NOMO-1 treated with DMSO at 0.1 percent for 48 hours (cell line): ENCODE measurements around the gene CYP1A2.
"Not testable (repeated sequence)": the region's sequence is repeated elsewhere in the genome, so short reads cannot be mapped to it uniquely, and the experiment has no call there.

Experiments
- DNase-seq: peaks from one replicate; lab custom pipeline; 2025; ENCODE audit not compliant: unreplicated experiment; lab: John Stamatoyannopoulos, UW

Gene CYP1A2

GRCh38 chr15:74748322-74748946 is at the start of gene CYP1A2:
Gene CYP1A2, plus strand, starts transcription at chr15:74748845. Its CDS starts 894 bp downstream, at chr15:74749739.
- DNase-seq: no peak

GRCh38 chr15:74709011-74709410 is 39.6 kb upstream of the CYP1A2 start:
- DNase-seq: no peak

DNA sequence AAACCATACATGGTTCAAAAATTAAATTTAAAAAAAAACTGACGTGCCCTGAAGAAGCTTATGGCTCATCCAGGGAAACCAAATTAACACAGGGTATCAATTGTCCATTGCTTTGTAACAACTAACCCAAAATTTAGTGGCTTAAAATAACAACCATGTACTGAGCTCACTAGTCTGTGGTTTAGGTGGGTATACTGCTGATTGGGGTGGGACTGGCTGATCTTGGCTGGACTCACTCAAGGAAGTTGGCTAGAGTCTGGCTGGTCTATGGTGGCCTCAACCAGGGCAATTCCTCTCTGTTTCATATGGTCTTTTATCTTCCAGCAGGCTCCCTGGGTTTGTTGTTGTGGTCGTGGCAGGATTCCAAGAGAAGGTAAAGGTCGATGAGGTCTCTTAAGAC is 38.8 kb upstream of the CYP1A2 start:
- no peak for DNase-seq

GRCh38 chr15:74710319-74711094 is 38.1 kb upstream of the CYP1A2 start:
- no peak for DNase-seq

DNA sequence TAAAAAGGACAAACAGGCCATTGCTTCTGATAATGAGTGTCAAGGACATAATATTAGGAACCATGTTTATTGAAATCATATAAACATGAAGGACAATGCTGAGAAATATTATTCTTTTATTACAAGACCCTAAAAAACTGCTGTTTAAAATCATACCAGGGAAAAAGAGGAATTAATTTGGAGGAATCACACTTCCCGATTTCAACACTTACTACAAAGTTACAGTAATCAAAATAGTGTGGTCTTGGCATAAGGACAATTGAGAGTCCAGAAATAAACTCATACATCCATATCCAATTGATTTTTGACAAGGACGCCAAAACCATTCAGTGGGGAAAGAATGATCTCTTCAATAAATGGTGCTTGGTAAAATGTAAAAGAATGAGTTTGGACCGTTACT is 36.3 kb upstream of the CYP1A2 start:
- DNase-seq: no peak

DNA sequence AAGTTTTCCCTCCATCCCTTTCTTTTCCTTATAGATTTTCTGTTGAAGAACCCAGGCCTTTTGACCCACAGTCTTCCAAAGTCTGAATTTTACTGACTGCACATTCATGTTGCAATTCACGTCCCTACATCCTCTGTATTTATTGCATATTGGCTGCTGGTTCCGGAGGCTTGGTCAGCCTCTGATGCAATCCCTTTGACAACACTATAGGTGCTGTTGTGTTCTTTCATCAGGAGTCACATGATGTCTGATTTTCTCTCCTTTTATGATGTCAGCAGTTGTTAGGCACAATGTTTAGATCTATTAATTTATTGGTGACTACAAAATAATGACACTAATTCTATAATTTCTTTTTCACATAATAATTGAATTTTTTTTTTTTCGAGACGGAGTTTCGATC is 32.0 kb upstream of the CYP1A2 start:
- DNase-seq: peak; percentile 55

- no peak for DNase-seq
These were observed 26.1 kb upstream of the CYP1A2 start for GRCh38 chr15:74722591-74722990.

DNA sequence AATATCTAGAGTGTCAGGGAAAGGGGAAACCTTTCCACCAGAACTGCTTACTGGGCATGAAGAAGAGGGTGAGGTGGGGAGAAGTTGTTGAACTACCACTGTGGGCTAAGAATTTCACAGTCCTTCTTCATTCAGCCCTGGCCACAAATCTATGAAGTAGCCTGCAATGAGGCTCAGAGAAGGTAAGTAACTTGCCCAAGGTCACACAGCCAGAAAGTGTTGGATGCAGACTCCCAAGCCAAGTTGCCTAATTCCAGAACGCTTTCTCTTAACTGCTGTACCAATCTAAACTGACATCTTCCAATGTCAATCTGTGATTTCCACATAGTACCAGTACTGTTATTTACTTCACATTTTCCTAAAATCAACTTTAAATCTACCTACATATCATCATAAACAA is 25.5 kb upstream of the CYP1A2 start:
- DNase-seq: no peak

DNA sequence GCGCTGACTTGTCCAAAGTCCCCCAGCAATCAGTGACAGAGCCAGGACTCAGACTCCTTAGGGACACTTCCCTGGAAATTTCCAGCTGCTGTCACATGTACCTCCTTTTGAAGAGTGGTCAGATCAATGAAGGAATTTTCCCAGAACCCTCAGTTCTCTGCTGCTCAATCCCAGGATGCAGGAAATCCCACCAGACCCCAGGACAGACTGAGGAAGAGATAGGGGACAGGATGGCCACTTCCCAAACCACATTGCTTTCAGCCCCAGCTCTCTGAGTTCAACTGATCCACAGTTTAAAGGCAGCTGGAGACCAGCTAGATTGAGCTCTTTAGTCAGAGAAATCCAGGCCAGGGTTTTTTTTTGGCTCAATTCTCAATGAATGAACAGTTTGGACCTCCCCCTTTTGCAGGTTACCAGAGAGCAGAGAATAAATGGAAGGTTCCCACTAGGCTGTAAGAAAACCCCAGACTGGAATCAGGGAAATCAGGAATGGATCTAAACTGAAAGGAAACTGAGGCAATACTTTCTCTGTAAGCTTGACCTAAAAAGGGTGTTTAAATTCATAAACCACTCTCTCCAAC is 24.8 kb upstream of the CYP1A2 start:
- DNase-seq: peak; percentile 63

GRCh38 chr15:74724570-74725224 is 23.9 kb upstream of the CYP1A2 start:
- no peak for DNase-seq

DNA sequence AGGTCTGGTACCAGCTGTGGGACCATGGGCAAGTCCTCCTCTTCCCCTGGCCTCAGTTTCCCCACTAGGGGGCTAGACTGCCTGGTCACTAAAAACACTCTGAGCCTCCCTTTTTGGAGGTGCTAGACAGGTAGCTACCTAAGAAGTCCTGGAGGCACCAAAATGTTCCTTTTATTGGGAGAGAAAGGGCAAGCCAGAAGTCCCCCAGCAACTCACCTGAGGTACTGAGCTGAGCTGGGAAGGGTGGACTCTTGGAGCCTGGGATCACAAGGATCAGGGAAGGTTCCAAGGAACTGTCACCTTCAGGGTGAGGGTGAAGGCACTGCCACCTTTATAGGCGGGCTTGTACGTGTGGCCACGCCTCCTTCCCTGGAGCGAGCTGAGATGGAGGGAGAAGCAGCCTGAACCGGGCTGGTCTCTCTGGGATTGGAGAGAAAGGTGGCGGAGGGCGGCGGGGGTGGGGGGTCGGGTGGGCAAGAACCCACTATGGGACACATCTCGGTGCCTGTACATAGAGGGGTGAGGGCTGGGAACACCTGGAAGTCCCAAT is 23.3 kb upstream of the CYP1A2 start, which contains the start of gene CYP1A1:
Gene CYP1A1 (minus strand): TSS at position 304 of the 550 bp plus-strand sequence. CDS start 2,431 bp downstream, outside the sequence.
- DNase-seq: no peak

- DNase-seq: peak; percentile 12
These were observed 22.5 kb upstream of the CYP1A2 start for GRCh38 chr15:74725845-74726773.

GRCh38 chr15:74726774-74727164 is 21.9 kb upstream of the CYP1A2 start:
- DNase-seq: no peak

GRCh38 chr15:74727727-74728126 is 20.9 kb upstream of the CYP1A2 start:
- no peak for DNase-seq

DNA sequence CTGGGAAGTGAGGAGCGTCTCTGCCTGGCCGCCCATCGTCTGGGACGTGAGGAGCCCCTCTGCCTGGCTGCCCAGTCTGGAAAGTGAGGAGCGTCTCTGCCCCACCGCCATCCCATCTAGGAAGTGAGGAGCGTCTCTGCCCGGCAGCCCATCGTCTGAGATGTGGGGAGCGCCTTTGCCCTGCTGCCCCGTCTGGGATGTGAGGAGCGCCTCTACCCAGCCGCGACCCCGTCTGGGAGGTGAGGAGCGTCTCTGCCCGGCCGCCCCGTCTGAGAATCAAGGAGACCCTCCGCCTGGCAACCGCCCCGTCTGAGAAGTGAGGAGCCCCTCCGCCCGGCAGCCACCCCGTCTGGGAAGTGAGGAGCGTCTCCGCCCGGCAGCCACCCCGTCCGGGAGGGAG is 19.9 kb upstream of the CYP1A2 start:
- not testable (repeated sequence) for DNase-seq

DNA sequence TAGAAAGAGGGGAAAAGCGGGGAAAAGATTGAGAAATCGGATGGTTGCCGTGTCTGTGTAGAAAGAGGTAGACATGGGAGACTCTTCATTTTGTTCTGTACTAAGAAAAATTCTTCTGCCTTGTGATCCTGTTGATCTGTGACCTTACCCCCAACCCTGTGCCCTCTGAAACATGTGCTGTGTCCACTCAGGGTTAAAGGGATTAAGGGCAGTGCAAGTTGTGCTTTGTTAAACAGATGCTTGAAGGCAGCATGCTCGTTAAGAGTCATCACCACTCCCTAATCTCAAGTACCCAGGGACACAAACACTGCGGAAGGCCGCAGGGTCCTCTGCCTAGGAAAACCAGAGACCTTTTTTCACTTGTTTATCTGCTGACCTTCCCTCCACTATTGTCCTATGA is 19.3 kb upstream of the CYP1A2 start:
- not testable (repeated sequence) for DNase-seq

GRCh38 chr15:74730619-74731316 is 17.9 kb upstream of the CYP1A2 start:
- no peak for DNase-seq

DNA sequence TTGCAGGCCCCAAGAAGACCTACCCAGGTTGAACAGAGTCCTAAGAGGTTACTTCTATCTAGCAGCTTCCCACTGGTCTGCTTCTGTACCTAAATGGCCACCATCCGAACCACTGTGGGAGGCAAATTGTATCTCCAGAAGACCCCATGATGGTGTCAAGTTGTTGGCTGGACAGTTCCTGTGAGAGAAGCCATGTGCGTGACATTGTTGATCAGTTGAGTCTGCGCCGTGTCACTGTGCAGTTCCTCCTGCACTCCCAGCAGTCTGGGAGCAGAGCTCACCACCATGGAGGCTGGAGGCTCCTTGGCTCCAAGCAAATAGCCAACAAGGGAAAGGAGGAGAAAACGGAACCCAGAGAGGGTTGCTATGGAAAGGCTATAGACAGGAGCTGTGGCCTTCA is 15.8 kb upstream of the CYP1A2 start:
- DNase-seq: no peak

GRCh38 chr15:74733269-74733668 is 15.4 kb upstream of the CYP1A2 start:
- DNase-seq: no peak

- DNase-seq: no peak
These were observed 13.3 kb upstream of the CYP1A2 start for GRCh38 chr15:74735305-74735704.
